Upper lobe of left lung (tissue), 6 donors: Measurements from ENCODE around the gene ATAD2B. TPM values are rescaled to one million over a fixed set of nuclear protein-coding genes. Genes with fewer than 3 reads are reported as not detected.

Source experiments
- ATAC-seq, 2 donors: fragments of 200-7000 bp; cut with Tn5 transposase; one replicate each; pipeline ENCODE4 v1.9.1; 2022; ENCODE audit warnings: mild to moderate bottlenecking in 2 of 2, moderate library complexity in 2 of 2; ENCODE audit not compliant: low FRiP score in 2 of 2
- DNase-seq, 2 donors: peaks; one replicate each; pipeline ENCODE4 v3.0.0-alpha.2; 2019 to 2020
- H3K27ac ChIP-seq, 4 donors: fragments of 200-600 bp; sonication (generic); one replicate each; pipeline ENCODE4 v1.5.1; 2016 to 2019
- H3K27me3 ChIP-seq, 4 donors: fragments of 200-600 bp; sonication (generic); one replicate each; pipeline ENCODE4 v1.5.1; 2017 to 2019
- H3K36me3 ChIP-seq, 4 donors: fragments of 200-600 bp; sonication (generic); one replicate each; pipeline ENCODE4 v1.5.1; 2016 to 2019
- H3K4me1 ChIP-seq, 4 donors: fragments of 200-600 bp; sonication (generic); one replicate each; pipeline ENCODE4 v1.5.1; 2018 to 2019
- H3K4me3 ChIP-seq, 4 donors: fragments of 200-600 bp; sonication (generic); one replicate each; pipeline ENCODE4 v1.5.1; 2017 to 2019; ENCODE audit warnings: mild to moderate bottlenecking in 2 of 4, moderate library complexity in 1 of 4
- H3K9me3 ChIP-seq, 4 donors: fragments of 200-600 bp; sonication (generic); one replicate each; pipeline ENCODE4 v1.5.1; 2018 to 2019
- CTCF ChIP-seq, 6 experiments: fragments of 450-650 bp in 4 of 6; fragments of 200-600 bp in 2 of 6; sonication (generic) in 2 of 6; IDR thresholded peaks; one replicate each; pipeline ENCODE4 v1.5.1; 2016 to 2019; ENCODE audit warnings: antibody characterized with exemption in 6 of 6
- EP300 ChIP-seq, 4 donors: sonication (generic); formaldehyde crosslinking; IDR thresholded peaks; one replicate each; pipeline ENCODE4 v1.5.1; 2017; ENCODE audit warnings: antibody characterized with exemption in 4 of 4, control low read depth in 2 of 4
- POLR2A ChIP-seq, 4 donors: fragments of 450-650 bp; IDR thresholded peaks; one replicate each; pipeline ENCODE4 v1.5.1; 2016 to 2017; ENCODE audit warnings: antibody characterized with exemption in 4 of 4, mild to moderate bottlenecking in 2 of 4
- POLR2AphosphoS5 ChIP-seq, 2 donors: sonication (generic); formaldehyde crosslinking; IDR thresholded peaks; one replicate each; pipeline ENCODE4 v1.5.1; 2017; ENCODE audit warnings: antibody characterized with exemption in 2 of 2
- WGBS, 2 donors: methylation state at CpG; one replicate each; pipeline ENCODE4 v1.1.5; 2017 to 2018; 5-methylcytosine and 5-hydroxymethylcytosine counted together
- total RNA-seq, 6 donors: library from RNA; depleted of rRNA in 4 of 6; stranded (reverse); fragments of >200 nt in 4 of 6; gene quantifications; one replicate each; pipeline versions ENCODE4 v1.1.0 to v1.2.1, GENCODE V29; 2016 to 2021
- donor health status: DM: no; HTN: no; CAD: no; lungs with moderate emphysema.
- donor health status: DM: no; HTN: yes; CAD: no; lungs with severe emphysema.

The ATAD2B gene
- total RNA-seq, 6 donors from 2014 or later = 17.8 to 51.3 (median 25.3) TPM

DNA sequence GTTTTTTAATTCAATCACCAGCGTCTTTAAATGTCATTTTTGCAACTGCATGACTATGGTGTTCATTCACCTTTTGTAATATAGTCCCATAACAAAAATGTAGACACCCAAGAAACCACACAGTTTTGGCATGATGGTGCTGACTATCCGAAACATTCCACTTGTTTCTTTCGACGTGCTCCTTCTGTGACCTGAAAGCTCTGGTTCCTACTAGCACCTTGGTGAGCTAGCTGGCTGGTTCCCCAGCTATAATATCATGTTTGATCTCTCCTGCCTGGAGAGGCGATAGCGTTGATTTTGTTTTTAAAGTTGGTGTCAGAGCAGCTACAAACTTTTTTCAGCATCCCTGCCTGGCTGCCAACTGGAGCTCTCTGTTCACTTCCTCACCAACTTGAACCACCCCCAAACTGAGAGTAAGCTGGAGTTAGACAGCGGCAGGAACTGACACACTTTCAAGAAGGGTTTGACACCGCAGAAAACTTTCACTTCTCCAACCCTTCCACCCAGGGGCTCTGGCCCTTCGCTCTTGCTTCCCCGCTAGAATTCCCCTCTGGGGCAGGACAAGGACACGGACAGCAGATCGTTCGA, 1.1 kb downstream of the ATAD2B start:
- peak in 1 of 2 donors; percentile 76 for DNase-seq
- TF ChIP-seq CTCF (IDR thresholded peaks at IDR 0.05) (no peak), POLR2A (IDR thresholded peaks at IDR 0.05) (peak in 3 of 4 donors; percentile 42 to 70 (median 58)), EP300 (IDR thresholded peaks at IDR 0.05) (no peak), POLR2AphosphoS5 (IDR thresholded peaks at IDR 0.05) (peak; percentile 42 to 73)
- H3K27ac ChIP-seq = peak overlapping the region; percentile 97 to 99 (median 98)
- H3K27me3 ChIP-seq = no peaks in the 10 kb centered on the region
- H3K36me3 ChIP-seq = no peaks in the 10 kb centered on the region
- H3K4me1 ChIP-seq = peaks cover 22 to 35% (median 27%) of the 10 kb centered on the region in 4 donors
- peak overlapping the region; percentile 68 to 88 (median 76) for H3K4me3 ChIP-seq
- WGBS, 2 donors = 0 to 2% methylated on average over 13 of the region's 13 CpGs
- no peaks in the 10 kb centered on the region for H3K9me3 ChIP-seq
- ATAC-seq = peak; percentile 77 to 80

DNA sequence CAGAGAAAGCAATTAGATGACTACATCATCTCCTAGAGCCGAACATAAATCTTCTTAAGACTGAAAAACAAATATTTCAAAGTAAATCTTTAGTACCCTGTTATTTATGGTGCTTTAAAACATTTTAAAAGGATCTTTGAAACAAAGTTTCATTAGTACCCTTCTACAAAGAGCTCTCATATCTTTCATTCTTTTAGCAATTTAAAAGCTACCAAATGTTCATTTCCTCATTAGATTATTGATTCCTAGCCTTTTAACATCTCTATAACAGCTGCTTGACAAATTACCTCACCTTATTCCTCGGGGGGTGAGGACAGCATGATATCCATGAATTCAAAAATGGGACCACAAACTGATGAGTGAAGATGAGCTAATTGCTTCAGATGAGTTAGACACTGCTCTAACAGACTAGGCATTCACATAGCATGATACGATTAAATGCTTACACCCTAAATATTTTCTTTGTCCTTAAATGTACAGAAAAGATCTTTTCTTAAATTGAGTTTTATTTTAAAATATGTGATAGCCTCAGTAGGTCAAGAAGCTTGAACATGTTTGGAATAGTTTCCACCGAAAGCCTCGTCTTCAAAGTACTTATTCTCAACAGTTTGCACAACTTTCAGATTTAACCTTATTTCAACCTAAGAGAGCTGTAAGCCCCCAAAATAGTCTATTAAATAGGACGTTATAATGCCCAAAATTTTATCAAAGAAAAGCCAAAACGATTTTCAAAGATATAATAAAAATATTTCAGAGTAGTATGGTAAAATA, 2.1 kb downstream of the ATAD2B start:
- DNase-seq = no peak
- 37 to 39% methylated on average over 7 of the region's 7 CpGs for whole genome bisulfite sequencing, 2 donors
- Histone ChIP-seq H3K9me3 (no peaks in the 10 kb centered on the region), H3K4me1 (peaks cover 22 to 35% (median 27%) of the 10 kb centered on the region in 4 donors), H3K4me3 (peak overlapping the region in 1 of 4 donors; percentile 68), H3K27me3 (no peaks in the 10 kb centered on the region), H3K36me3 (no peaks in the 10 kb centered on the region), H3K27ac (peak overlapping the region in 3 of 4 donors; percentile 98 to 99 (median 99))
- ATAC-seq = no peak
- TF ChIP-seq POLR2A (IDR thresholded peaks at IDR 0.05) (no peak), POLR2AphosphoS5 (IDR thresholded peaks at IDR 0.05) (no peak), CTCF (IDR thresholded peaks at IDR 0.05) (no peak), EP300 (IDR thresholded peaks at IDR 0.05) (no peak)

GRCh38 chr2:23918837-23919489, 8.0 kb downstream of the ATAD2B start:
- ATAC-seq = no peak

DNA sequence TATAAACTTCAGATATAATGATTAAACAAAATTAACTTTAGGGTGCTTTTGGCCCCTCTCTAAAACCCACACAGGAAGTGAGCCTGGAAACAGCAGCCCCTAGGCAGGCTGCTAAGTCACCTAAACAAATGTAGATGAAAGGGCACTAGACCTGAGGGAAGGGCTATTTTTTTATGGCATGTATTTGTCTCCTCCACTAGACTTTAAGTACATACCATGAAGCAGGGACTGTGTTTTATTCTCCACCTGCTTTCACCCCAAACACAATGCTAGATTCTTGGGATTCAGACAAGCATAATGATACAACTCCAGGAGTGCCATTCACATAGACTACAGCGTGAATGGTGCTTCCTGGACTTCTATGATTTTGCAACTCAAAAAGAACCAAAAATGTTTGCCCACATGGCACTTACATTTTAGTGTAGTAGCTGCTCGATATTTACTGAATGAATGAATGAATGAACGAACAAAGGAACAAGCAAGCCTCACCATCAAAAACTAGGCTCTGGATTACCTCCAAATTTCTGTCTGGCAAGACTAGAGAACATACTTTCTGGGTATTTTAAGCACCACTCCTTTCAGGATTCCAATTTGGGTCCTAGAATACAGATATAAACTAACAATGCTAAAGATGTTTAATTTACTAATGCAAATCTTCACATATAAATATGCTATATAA, 10.1 kb downstream of the ATAD2B start:
- no peak for ATAC-seq
- Histone ChIP-seq H3K4me1 (peaks cover 0 to 16% (median 7%) of the 10 kb centered on the region in 4 donors), H3K27me3 (no peaks in the 10 kb centered on the region), H3K27ac (no peak overlapping the region), H3K9me3 (no peaks in the 10 kb centered on the region), H3K4me3 (no peak overlapping the region), H3K36me3 (no peaks in the 10 kb centered on the region)
- no peak for DNase-seq
- no peak for TF ChIP-seq POLR2AphosphoS5 (IDR thresholded peaks at IDR 0.05)
- no peak for TF ChIP-seq CTCF (IDR thresholded peaks at IDR 0.05)
- TF ChIP-seq POLR2A (IDR thresholded peaks at IDR 0.05) = no peak
- TF ChIP-seq EP300 (IDR thresholded peaks at IDR 0.05) = no peak
- 37 to 72% methylated on average over 3 of the region's 3 CpGs for WGBS, 2 donors

More at GRCh38 chr2:23918837-23919489, 8.0 kb downstream of the ATAD2B start:
- no peak overlapping the region for H3K27ac ChIP-seq
- no peak for DNase-seq
- H3K36me3 ChIP-seq = no peaks in the 10 kb centered on the region
- WGBS, 2 donors = 90% methylated on average over 8 of the region's 8 CpGs
- H3K4me1 ChIP-seq = peaks cover 0 to 16% (median 7%) of the 10 kb centered on the region in 4 donors
- H3K9me3 ChIP-seq = no peaks in the 10 kb centered on the region
- H3K27me3 ChIP-seq = no peaks in the 10 kb centered on the region
- no peak for TF ChIP-seq POLR2A (IDR thresholded peaks at IDR 0.05)
- no peak for TF ChIP-seq EP300 (IDR thresholded peaks at IDR 0.05)
- TF ChIP-seq CTCF (IDR thresholded peaks at IDR 0.05) = no peak
- TF ChIP-seq POLR2AphosphoS5 (IDR thresholded peaks at IDR 0.05) = no peak
- H3K4me3 ChIP-seq = no peak overlapping the region
